ENCODE data around the gene KRTAP4-11. TPM values are rescaled to one million over a fixed set of nuclear protein-coding genes. Genes with fewer than 3 reads are reported as not detected.

KRTAP4-11 gene
- total and polyA plus RNA-seq, 10 of the 15 experiments (the other 5 are each of a cell fraction or from before 2014, with no cell fraction given) = not detected

GRCh38 chr17:41141361-41141760, 23.2 kb upstream of the KRTAP4-11 start:
- in situ Hi-C loops (cut with MboI) (no loop called here), intact Hi-C loops (cut with micrococcal nuclease; ENCODE audit: unreplicated experiment) (no loop called here)
- ChIA-PET POLR2A (no interaction called here), SMC1A (ENCODE audit: uncharacterized antibody, unreplicated experiment) (no interaction called here), CTCF (interaction anchor here (0.6 kb wide), 1 partner anchor 465 kb away, joined by 3 read pairs; no protein-coding TSS in a partner anchor), RAD21 (ENCODE audit: unreplicated experiment) (no interaction called here)
- no peaks in the 10 kb centered on the region; the same call in 1 of the 3 replicates for H3K9me3 ChIP-seq (replicated peaks; ENCODE audit: control insufficient read depth, insufficient read depth, low read length)
- TF ChIP-seq ZNF274 (IDR thresholded peaks at IDR 0.05; ENCODE audit: insufficient read depth, insufficient read length) (no peak), NR2F1 (conservative IDR thresholded peaks at IDR 0.05) (no peak), EED (IDR thresholded peaks at IDR 0.05; ENCODE audit: low read depth) (no peak), IRF5 (IDR thresholded peaks at IDR 0.05; ENCODE audit: borderline replicate concordance) (no peak), NR2C2 (IDR thresholded peaks at IDR 0.05; ENCODE audit: borderline replicate concordance, control insufficient read depth, insufficient read length, low read depth) (no peak), NFYB (IDR thresholded peaks at IDR 0.05; ENCODE audit: insufficient read depth, low read depth, low read length) (no peak), CBFB (IDR thresholded peaks at IDR 0.05; ENCODE audit: low read depth) (no peak), PML (IDR thresholded peaks at IDR 0.05; ENCODE audit: low read length) (no peak), TCF7 (IDR thresholded peaks at IDR 0.05; ENCODE audit: borderline replicate concordance) (no peak)
- TF ChIP-seq, protein P1, sequence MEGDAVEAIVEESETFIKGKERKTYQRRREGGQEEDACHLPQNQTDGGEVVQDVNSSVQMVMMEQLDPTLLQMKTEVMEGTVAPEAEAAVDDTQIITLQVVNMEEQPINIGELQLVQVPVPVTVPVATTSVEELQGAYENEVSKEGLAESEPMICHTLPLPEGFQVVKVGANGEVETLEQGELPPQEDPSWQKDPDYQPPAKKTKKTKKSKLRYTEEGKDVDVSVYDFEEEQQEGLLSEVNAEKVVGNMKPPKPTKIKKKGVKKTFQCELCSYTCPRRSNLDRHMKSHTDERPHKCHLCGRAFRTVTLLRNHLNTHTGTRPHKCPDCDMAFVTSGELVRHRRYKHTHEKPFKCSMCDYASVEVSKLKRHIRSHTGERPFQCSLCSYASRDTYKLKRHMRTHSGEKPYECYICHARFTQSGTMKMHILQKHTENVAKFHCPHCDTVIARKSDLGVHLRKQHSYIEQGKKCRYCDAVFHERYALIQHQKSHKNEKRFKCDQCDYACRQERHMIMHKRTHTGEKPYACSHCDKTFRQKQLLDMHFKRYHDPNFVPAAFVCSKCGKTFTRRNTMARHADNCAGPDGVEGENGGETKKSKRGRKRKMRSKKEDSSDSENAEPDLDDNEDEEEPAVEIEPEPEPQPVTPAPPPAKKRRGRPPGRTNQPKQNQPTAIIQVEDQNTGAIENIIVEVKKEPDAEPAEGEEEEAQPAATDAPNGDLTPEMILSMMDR (IDR thresholded peaks at IDR 0.05 in 2 of 3, conservative IDR thresholded peaks at IDR 0.05 in 1 of 3; ENCODE audit: control insufficient read depth in 2 of 3, extremely low read depth in 1 of 3, insufficient read depth in 1 of 3, low read depth in 3 of 3, low read length in 3 of 3) = no peak
- H3K4me2 ChIP-seq (ENCODE audit: control insufficient read depth, insufficient read depth) = no peak overlapping the region
- no peak for FAIRE-seq
- BruUV-seq (replicated peaks) = no TSS peak
- no peaks in the 10 kb centered on the region for H3K79me2 ChIP-seq (ENCODE audit: control insufficient read depth, insufficient read depth, low read length)
- no peak overlapping the region for H3K9ac ChIP-seq (ENCODE audit: control insufficient read depth, insufficient read depth, low read length)
- no peak overlapping the region for H3K27ac ChIP-seq (ENCODE audit: control insufficient read depth, insufficient read depth)
- no peaks in the 10 kb centered on the region for H3K27me3 ChIP-seq (replicated peaks in 1 of 2; ENCODE audit: control insufficient read depth in 2 of 2, insufficient read depth in 2 of 2, low read length in 1 of 2)
- H3K4me1 ChIP-seq (ENCODE audit: control insufficient read depth, insufficient read depth, low read length) = no peaks in the 10 kb centered on the region
- no peak for ATAC-seq
- H2AFZ ChIP-seq (ENCODE audit: control insufficient read depth, low read depth, low read length) = no peak overlapping the region
- H3K36me3 ChIP-seq (ENCODE audit: control insufficient read depth in 2 of 2, insufficient read depth in 2 of 2, low read length in 1 of 2) = no peaks in the 10 kb centered on the region
- no peaks in the 10 kb centered on the region for H4K20me1 ChIP-seq (ENCODE audit: control insufficient read depth, insufficient read depth)
- no peak overlapping the region for H3K4me3 ChIP-seq
- DNase-seq (ENCODE audit: low read depth, low spot score) = no peak
